Stimulated activated CD4-positive, alpha-beta T cell treated with anti-CD3 and anti-CD28 coated beads, Interleukin-12 subunit alpha, Interleukin-12 subunit beta, amount 100 ng/mL, for 24 hours (primary cell): Measurements from ENCODE around the gene OOSP4A.
A peak's percentile ranks its signal among the peaks of the same experiment; 100 is the strongest.

ENCODE experiments used
- DNase-seq, 2 experiments: peaks; one replicate each; pipeline ENCODE4 v3.0.0-alpha.2; 2020; ENCODE audit warnings: low read depth in 2 of 2

The OOSP4A gene

GRCh38 chr11:59963733-59964132 is at the start of gene OOSP4A:
Gene OOSP4A, plus strand, starts transcription at chr11:59964033. Its CDS starts 0 bp downstream, at chr11:59964033.
- no peak for DNase-seq

GRCh38 chr11:59918480-59918879 is 45.4 kb upstream of the OOSP4A start:
- DNase-seq = no peak

- peak in 1 of 2 experiments; percentile 10 for DNase-seq
Observed at GRCh38 chr11:59918987-59919589, 44.7 kb upstream of the OOSP4A start.

- DNase-seq = no peak
Observed at GRCh38 chr11:59923813-59924212, 40.0 kb upstream of the OOSP4A start.

- DNase-seq = no peak
Observed at GRCh38 chr11:59931688-59932087, 32.1 kb upstream of the OOSP4A start.

- DNase-seq = no peak
Observed at GRCh38 chr11:59938132-59938531, 25.7 kb upstream of the OOSP4A start, which contains the start of gene OOSP1. Gene OOSP1, plus strand, starts transcription at chr11:59938432. Its CDS starts 23 bp downstream, at chr11:59938455.

GRCh38 chr11:59938718-59939117 is 25.1 kb upstream of the OOSP4A start:
- DNase-seq = no peak

- DNase-seq = no peak
Observed at GRCh38 chr11:59939482-59939881, 24.4 kb upstream of the OOSP4A start.

GRCh38 chr11:59941091-59941490 is 22.7 kb upstream of the OOSP4A start:
- no peak for DNase-seq

GRCh38 chr11:59943997-59944714 is 19.7 kb upstream of the OOSP4A start:
- no peak for DNase-seq

- no peak for DNase-seq
Observed at GRCh38 chr11:59944720-59945119, 19.1 kb upstream of the OOSP4A start.

- no peak for DNase-seq
Observed at GRCh38 chr11:59953463-59954218, 10.2 kb upstream of the OOSP4A start.

GRCh38 chr11:59954219-59954847 is 9.5 kb upstream of the OOSP4A start:
- DNase-seq = no peak

- no peak for DNase-seq
Observed at GRCh38 chr11:59957094-59957493, 6.7 kb upstream of the OOSP4A start.

- no peak for DNase-seq
Observed at GRCh38 chr11:59960502-59961381, 3.1 kb upstream of the OOSP4A start.

- DNase-seq = no peak
Observed at GRCh38 chr11:59962107-59962482, 1.7 kb upstream of the OOSP4A start.

GRCh38 chr11:59965424-59965823 is 1.6 kb downstream of the OOSP4A start:
- DNase-seq = no peak

- DNase-seq = no peak
Observed at GRCh38 chr11:59966201-59966600, 2.4 kb downstream of the OOSP4A start.

- no peak for DNase-seq
Observed at GRCh38 chr11:59967677-59968394, 4.0 kb downstream of the OOSP4A start.

- no peak for DNase-seq
Observed at GRCh38 chr11:59968395-59968783, 4.6 kb downstream of the OOSP4A start.

GRCh38 chr11:59973097-59973496 is 9.3 kb downstream of the OOSP4A start:
- no peak for DNase-seq
